IMR-90 (cell line): ENCODE results near the gene CD6. TPM values are rescaled to one million over a fixed set of nuclear protein-coding genes. Genes with fewer than 3 reads are reported as not detected.
A peak's percentile ranks its signal among the peaks of the same experiment; 100 is the strongest.

Experiments used
- ATAC-seq: fragments of 200-7000 bp; cut with Tn5 transposase; 2 replicates; pipeline ENCODE4 v1.9.1; 2020; ENCODE audit warnings: low read depth, mild to moderate bottlenecking, moderate library complexity
- BruUV-seq: library from RNA; stranded (reverse); fragments of 400-500 nt; replicated peaks from 2 replicates; lab custom pipeline; 2021; lab: Mats Ljungman, UMichigan
- CTCF ChIA-PET: fragments of 300-600 bp; formaldehyde crosslinking; extraction: SDS; loops from one replicate; lab custom pipeline; 2021; ENCODE audit warnings: antibody characterized with exemption; lab: Yijun Ruan, JAX
- POLR2A ChIA-PET: fragments of 300-600 bp; sonication (Branson Sonifier 250); formaldehyde crosslinking; loops from one replicate; lab custom pipeline; 2022; ENCODE audit warnings: antibody characterized with exemption; ENCODE audit not compliant: unreplicated experiment; lab: Charles Lee
- DNase-seq: peaks from one replicate; pipeline ENCODE4 v3.0.0; 2013
- H2AFZ ChIP-seq: replicated peaks from 2 replicates; pipeline ENCODE3; 2013; ENCODE audit warnings: low read length, mild to moderate bottlenecking; ENCODE audit not compliant: poor library complexity
- H2AK5ac ChIP-seq: 2 replicates; pipeline ENCODE4 v1.6.1; 2013; ENCODE audit warnings: low read depth, low read length, inconsistent platforms
- H2AK9ac ChIP-seq: replicated peaks from 2 replicates; pipeline ENCODE3; 2013; ENCODE audit warnings: mild to moderate bottlenecking, low read depth, low read length, moderate library complexity; ENCODE audit not compliant: poor library complexity
- H2BK120ac ChIP-seq: 2 replicates; pipeline ENCODE4 v1.6.1; 2013; ENCODE audit warnings: low read depth, low read length, inconsistent platforms
- H2BK15ac ChIP-seq: 3 replicates; pipeline ENCODE4 v1.6.1; 2013; ENCODE audit warnings: low read depth, low read length, inconsistent platforms
- H2BK20ac ChIP-seq: 2 replicates; pipeline ENCODE4 v1.6.1; 2013; ENCODE audit warnings: low read depth, mild to moderate bottlenecking, inconsistent platforms, low read length, moderate library complexity
- H2BK5ac ChIP-seq: 2 replicates; pipeline ENCODE4 v1.6.1; 2013; ENCODE audit warnings: mild to moderate bottlenecking, low read depth, low read length, inconsistent platforms; ENCODE audit not compliant: poor library complexity, severe bottlenecking
- H3K14ac ChIP-seq: replicated peaks from 2 replicates; pipeline ENCODE4 v1.6.1; 2013; ENCODE audit warnings: low read depth, low read length, inconsistent platforms
- H3K18ac ChIP-seq: 2 replicates; pipeline ENCODE4 v1.6.1; 2013; ENCODE audit warnings: low read depth, low read length, control low read depth
- H3K23ac ChIP-seq: 2 replicates; pipeline ENCODE4 v1.6.1; 2013; ENCODE audit warnings: low read depth, low read length, inconsistent platforms
- H3K27ac ChIP-seq: 2 replicates; pipeline ENCODE4 v1.5.1; 2013; ENCODE audit warnings: mild to moderate bottlenecking, control low read depth, low read length; ENCODE audit not compliant: insufficient read depth
- H3K27me3 ChIP-seq: 2 replicates; pipeline ENCODE4 v1.6.1; 2013; ENCODE audit warnings: low read length; ENCODE audit not compliant: control insufficient read depth, insufficient read depth
- H3K36me3 ChIP-seq: 2 replicates; pipeline ENCODE4 v1.6.1; 2013; ENCODE audit warnings: low read length, mixed read lengths; ENCODE audit not compliant: control insufficient read depth, insufficient read depth
- H3K4ac ChIP-seq: 2 replicates; pipeline ENCODE4 v1.6.1; 2013; ENCODE audit warnings: low read depth, low read length, inconsistent platforms
- H3K4me1 ChIP-seq: 2 replicates; pipeline ENCODE4 v1.6.1; 2013; ENCODE audit warnings: low read length, mixed read lengths; ENCODE audit not compliant: control insufficient read depth, insufficient read depth
- H3K4me2 ChIP-seq: 2 replicates; pipeline ENCODE4 v1.6.1; 2013; ENCODE audit warnings: low read depth, mild to moderate bottlenecking, control low read depth, low read length, moderate library complexity
- H3K4me3 ChIP-seq: 2 replicates; pipeline ENCODE4 v1.5.1; 2013; ENCODE audit warnings: low read depth, mild to moderate bottlenecking, control low read depth, low read length, moderate library complexity; ENCODE audit not compliant: insufficient read depth
- H3K56ac ChIP-seq: 2 replicates; pipeline ENCODE4 v1.6.1; 2013; ENCODE audit warnings: low read length, inconsistent platforms; ENCODE audit not compliant: insufficient read depth; ENCODE audit errors: extremely low read depth
- H3K79me1 ChIP-seq, 2 experiments: 2 replicates each; pipeline ENCODE4 v1.6.1; 2013; ENCODE audit warnings: low read length in 2 of 2, inconsistent platforms in 1 of 2, low read depth in 1 of 2
- H3K9ac ChIP-seq: 2 replicates; pipeline ENCODE4 v1.6.1; 2013; ENCODE audit warnings: low read depth, low read length, control low read depth
- H3K9me1 ChIP-seq: 2 replicates; pipeline ENCODE4 v1.6.1; 2013; ENCODE audit warnings: low read length, inconsistent platforms; ENCODE audit not compliant: insufficient read depth
- H3K9me3 ChIP-seq: 2 replicates; pipeline ENCODE4 v1.6.1; 2013; ENCODE audit warnings: low read length; ENCODE audit not compliant: control insufficient read depth, insufficient read depth
- H4K20me1 ChIP-seq: 2 replicates; pipeline ENCODE4 v1.6.1; 2013; ENCODE audit warnings: low read length, inconsistent platforms; ENCODE audit not compliant: insufficient read depth
- H4K5ac ChIP-seq: 2 replicates; pipeline ENCODE4 v1.6.1; 2013; ENCODE audit warnings: mild to moderate bottlenecking, low read depth, low read length, control low read depth
- H4K8ac ChIP-seq, 2 experiments: 2 replicates each; pipeline ENCODE4 v1.6.1; 2013; ENCODE audit warnings: low read depth in 2 of 2, low read length in 2 of 2, control low read depth in 1 of 2, inconsistent platforms in 1 of 2
- H4K91ac ChIP-seq: 2 replicates; pipeline ENCODE4 v1.6.1; 2013; ENCODE audit warnings: low read depth, low read length, inconsistent platforms; ENCODE audit not compliant: insufficient read depth
- CEBPB ChIP-seq: IDR thresholded peaks from 2 replicates; pipeline ENCODE4 v1.6.1; 2012; ENCODE audit warnings: low read depth, low read length, improper control_type of control experiment
- WGBS, 2 experiments: methylation state at CpG; one replicate each; pipeline versions ENCODE4 v1.1.5 to v1.1.7; 2013; ENCODE audit warnings: missing lambda C conversion rate in 2 of 2; ENCODE audit not compliant: insufficient read length in 1 of 2; ENCODE audit errors: extremely low coverage in 2 of 2; 5-methylcytosine and 5-hydroxymethylcytosine counted together
- dilution Hi-C: fragments of 300-500 bp; cut with HindIII; formaldehyde crosslinking; loops from one replicate; pipeline ENCODE4 v1.14.3; 2018; ENCODE audit warnings: low sequenced_read_pairs; ENCODE audit not compliant: unreplicated experiment
- in situ Hi-C: fragments of 300-500 bp; cut with MboI; formaldehyde crosslinking; loops from 3 replicates; pipeline ENCODE4 v1.14.3; 2019; ENCODE audit warnings: low sequenced_read_pairs, inconsistent platforms, mixed read lengths
- intact Hi-C: fragments of 100-400 bp; cut with micrococcal nuclease; formaldehyde crosslinking; loops from 2 replicates; pipeline ENCODE4 v1.10.0; 2022
- polyA plus RNA-seq, 3 experiments: library from polyadenylated mRNA; depleted of rRNA; stranded (reverse); fragments of >200 nt; gene quantifications; 2 replicates each; pipeline ENCODE4 v1.2.3, GENCODE V29; 2012; ENCODE audit warnings: low replicate concordance in 1 of 3
- total RNA-seq: library from RNA; depleted of rRNA; stranded (reverse); fragments of >200 nt; gene quantifications from 2 replicates; pipeline ENCODE4 v1.2.3, GENCODE V29; 2012
- TF ChIP-seq, protein P1 (sequence below): fragments of 150-350 bp; IDR thresholded peaks from 2 replicates; pipeline ENCODE4 v1.6.1; 2017; ENCODE audit warnings: mild to moderate bottlenecking, antibody characterized with exemption, low read length, low read depth

CD6 gene
- total and polyA plus RNA-seq, 2 of the 4 experiments (the other 2 are of a cell fraction): not detected

DNA sequence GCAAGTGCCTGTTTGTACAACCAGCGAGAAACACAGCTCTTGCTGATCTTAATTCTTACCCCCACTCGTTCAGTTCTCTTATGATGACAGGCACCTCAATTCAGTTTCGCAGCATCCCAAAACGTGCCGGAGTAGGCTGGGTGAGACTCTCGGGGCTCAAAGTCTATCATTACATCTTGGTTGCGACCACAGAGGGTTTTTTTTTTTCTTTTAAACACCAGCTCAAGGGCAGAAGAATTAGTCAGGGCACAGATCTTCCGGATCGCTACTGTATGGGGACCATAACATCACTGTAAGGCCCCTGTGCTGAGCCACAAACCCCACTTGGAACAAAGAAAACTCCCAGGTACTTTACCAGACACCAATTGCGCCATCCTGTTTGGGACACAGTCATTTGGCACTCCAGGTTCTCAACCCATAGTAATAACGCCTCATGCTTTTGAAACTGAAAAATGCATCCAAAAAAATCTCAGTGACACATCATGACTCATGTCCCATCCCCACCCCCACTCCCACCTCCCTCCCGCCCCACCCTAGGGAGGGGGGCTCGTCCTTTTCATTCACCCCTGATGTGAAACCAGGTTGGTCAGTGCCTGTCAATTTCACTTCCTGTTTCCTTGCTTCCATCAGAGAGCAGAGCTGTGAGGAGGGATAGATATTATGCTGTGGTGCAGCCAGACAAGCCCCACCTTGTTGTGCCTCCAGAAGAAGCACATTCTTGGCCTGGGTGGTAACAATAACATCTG lies 89.8 kb downstream of the CD6 start:
- no peak for ATAC-seq
- Histone ChIP-seq H3K56ac (no peak overlapping the region), H4K20me1 (no peaks in the 10 kb centered on the region), H2BK120ac (no peak overlapping the region), H2BK5ac (no peak overlapping the region), H4K8ac (no peak overlapping the region), H3K9ac (no peak overlapping the region), H2BK20ac (no peak overlapping the region), H3K23ac (no peak overlapping the region), H3K18ac (no peak overlapping the region), H2BK15ac (no peak overlapping the region), H4K91ac (no peak overlapping the region), H3K4me2 (no peak overlapping the region), H3K4me3 (no peak overlapping the region), H3K4me1 (peaks cover 1% of the 10 kb centered on the region; the same call in 1 of the 2 replicates), H3K9me3 (no peaks in the 10 kb centered on the region), H3K36me3 (no peaks in the 10 kb centered on the region), H3K27me3 (peaks cover 18% of the 10 kb centered on the region), H4K5ac (no peak overlapping the region), H3K27ac (no peak overlapping the region), H3K9me1 (no peaks in the 10 kb centered on the region; the same call in 1 of the 2 replicates), H2AFZ (no peak overlapping the region), H3K79me1 (no peaks in the 10 kb centered on the region), H3K4ac (no peak overlapping the region), H3K14ac (no peak overlapping the region), H2AK5ac (no peak overlapping the region), H2AK9ac (no peak overlapping the region)
- intact Hi-C loops: no loop called here
- dilution Hi-C loops: no loop called here
- BruUV-seq: no TSS peak
- DNase-seq: no peak
- POLR2A ChIA-PET: no interaction called here
- TF ChIP-seq, protein P1, sequence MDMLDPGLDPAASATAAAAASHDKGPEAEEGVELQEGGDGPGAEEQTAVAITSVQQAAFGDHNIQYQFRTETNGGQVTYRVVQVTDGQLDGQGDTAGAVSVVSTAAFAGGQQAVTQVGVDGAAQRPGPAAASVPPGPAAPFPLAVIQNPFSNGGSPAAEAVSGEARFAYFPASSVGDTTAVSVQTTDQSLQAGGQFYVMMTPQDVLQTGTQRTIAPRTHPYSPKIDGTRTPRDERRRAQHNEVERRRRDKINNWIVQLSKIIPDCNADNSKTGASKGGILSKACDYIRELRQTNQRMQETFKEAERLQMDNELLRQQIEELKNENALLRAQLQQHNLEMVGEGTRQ: no peak
- peak; percentile 51; the same call in 1 of the 2 replicates for TF ChIP-seq CEBPB
- WGBS, 2 experiments: 92% methylated on average over 2 of the region's 13 CpGs; no CpG with 5 or more reads in 1 of the 2 experiments
- CTCF ChIA-PET: interaction anchor here (0.5 kb wide), 1 partner anchor 53 kb away, joined by 4 read pairs; no protein-coding TSS in a partner anchor
- in situ Hi-C loops: no loop called here
